HEK293 (cell line): ENCODE data around the gene MESD.

Experiments
- GFI1B ChIP-seq: fragments of 450-650 bp; formaldehyde crosslinking; IDR thresholded peaks from 2 replicates; pipeline ENCODE4 v1.5.1; 2016; ENCODE audit warnings: missing biosample characterization, missing genetic modification characterization
- GLI2 ChIP-seq: fragments of 450-650 bp; formaldehyde crosslinking; IDR thresholded peaks from 2 replicates; pipeline ENCODE4; 2017; ENCODE audit warnings: missing biosample characterization, missing genetic modification characterization, low read depth, borderline replicate concordance
- HOXA7 ChIP-seq: sonication (generic); formaldehyde crosslinking; IDR thresholded peaks from 2 replicates; pipeline ENCODE4 v1.8.1; 2022; ENCODE audit warnings: missing genetic modification reagents, borderline replicate concordance
- HOXD13 ChIP-seq: sonication (generic); formaldehyde crosslinking; IDR thresholded peaks from 2 replicates; pipeline ENCODE4 v1.8.0; 2022; ENCODE audit warnings: missing genetic modification reagents, borderline replicate concordance
- KLF10 ChIP-seq: fragments of 450-650 bp; IDR thresholded peaks from 2 replicates; pipeline ENCODE4 v1.5.1; 2018; ENCODE audit warnings: missing biosample characterization, mild to moderate bottlenecking, missing genetic modification characterization
- KLF8 ChIP-seq: fragments of 450-650 bp; formaldehyde crosslinking; IDR thresholded peaks from 2 replicates; pipeline ENCODE4 v1.5.1; 2016; ENCODE audit warnings: missing biosample characterization, missing genetic modification characterization
- MYNN ChIP-seq: fragments of 450-650 bp; formaldehyde crosslinking; IDR thresholded peaks from 2 replicates; pipeline ENCODE4 v1.5.1; 2016; ENCODE audit warnings: missing biosample characterization, missing genetic modification characterization, borderline replicate concordance
- MZF1 ChIP-seq: fragments of 450-650 bp; formaldehyde crosslinking; IDR thresholded peaks from 2 replicates; pipeline ENCODE4 v1.5.1; 2017; ENCODE audit warnings: missing biosample characterization, missing genetic modification characterization, borderline replicate concordance
- PRDM1 ChIP-seq: fragments of 450-650 bp; formaldehyde crosslinking; IDR thresholded peaks from 2 replicates; pipeline ENCODE4; 2016; ENCODE audit warnings: missing biosample characterization, missing genetic modification characterization
- ZBTB21 ChIP-seq: fragments of 450-650 bp; formaldehyde crosslinking; IDR thresholded peaks from 2 replicates; pipeline ENCODE4 v1.5.1; 2017; ENCODE audit warnings: missing biosample characterization, missing genetic modification characterization
- ZBTB7A ChIP-seq: fragments of 450-650 bp; formaldehyde crosslinking; IDR thresholded peaks from 2 replicates; pipeline ENCODE4 v1.5.1; 2016; ENCODE audit warnings: low read depth, missing biosample characterization, missing genetic modification characterization
- ZEB2 ChIP-seq: fragments of 450-650 bp; formaldehyde crosslinking; IDR thresholded peaks from 2 replicates; pipeline ENCODE4 v1.5.1; 2016; ENCODE audit warnings: missing biosample characterization, missing genetic modification characterization
- ZFHX2 ChIP-seq: fragments of 450-650 bp; formaldehyde crosslinking; conservative IDR thresholded peaks from 2 replicates; pipeline ENCODE4 v1.5.1; 2016; ENCODE audit warnings: missing biosample characterization, missing genetic modification characterization
- ZNF10 ChIP-seq: fragments of 450-650 bp; formaldehyde crosslinking; IDR thresholded peaks from 2 replicates; pipeline ENCODE4 v1.5.1; 2017; ENCODE audit warnings: missing biosample characterization, missing genetic modification characterization
- ZNF133 ChIP-seq: fragments of 450-650 bp; formaldehyde crosslinking; IDR thresholded peaks from 2 replicates; pipeline ENCODE4 v1.5.1; 2016; ENCODE audit warnings: missing biosample characterization, missing genetic modification characterization
- ZNF175 ChIP-seq: fragments of 450-650 bp; formaldehyde crosslinking; IDR thresholded peaks from 2 replicates; pipeline ENCODE4 v1.5.1; 2016; ENCODE audit warnings: missing biosample characterization, missing genetic modification characterization
- ZNF184 ChIP-seq: fragments of 450-650 bp; IDR thresholded peaks from 2 replicates; pipeline ENCODE4 v1.5.1; 2018; ENCODE audit warnings: missing biosample characterization, mild to moderate bottlenecking, missing genetic modification characterization
- ZNF19 ChIP-seq: fragments of 450-650 bp; formaldehyde crosslinking; IDR thresholded peaks from 2 replicates; pipeline ENCODE4; 2016; ENCODE audit warnings: missing biosample characterization, missing genetic modification characterization, low read depth
- ZNF2 ChIP-seq: fragments of 450-650 bp; formaldehyde crosslinking; IDR thresholded peaks from 2 replicates; pipeline ENCODE4 v1.5.1; 2016; ENCODE audit warnings: missing biosample characterization, missing genetic modification characterization
- ZNF239 ChIP-seq: fragments of 450-650 bp; formaldehyde crosslinking; IDR thresholded peaks from 2 replicates; pipeline ENCODE4 v1.5.1; 2016; ENCODE audit warnings: missing biosample characterization, missing genetic modification characterization
- ZNF266 ChIP-seq: fragments of 450-650 bp; formaldehyde crosslinking; IDR thresholded peaks from 2 replicates; pipeline ENCODE4 v1.5.1; 2016; ENCODE audit warnings: missing biosample characterization, missing genetic modification characterization, low read depth
- ZNF292 ChIP-seq: fragments of 450-650 bp; formaldehyde crosslinking; IDR thresholded peaks from 2 replicates; pipeline ENCODE4 v1.5.1; 2016; ENCODE audit warnings: low read depth, missing biosample characterization, missing genetic modification characterization, borderline replicate concordance
- ZNF354C ChIP-seq: fragments of 450-650 bp; formaldehyde crosslinking; IDR thresholded peaks from 2 replicates; pipeline ENCODE4 v1.5.1; 2016; ENCODE audit warnings: missing biosample characterization, missing genetic modification characterization, low read depth, borderline replicate concordance
- ZNF416 ChIP-seq: fragments of 450-650 bp; formaldehyde crosslinking; IDR thresholded peaks from 2 replicates; pipeline ENCODE4 v1.5.1; 2016; ENCODE audit warnings: missing biosample characterization, missing genetic modification characterization
- ZNF423 ChIP-seq: fragments of 450-650 bp; formaldehyde crosslinking; IDR thresholded peaks from 2 replicates; pipeline ENCODE4 v1.5.1; 2016; ENCODE audit warnings: missing biosample characterization, missing genetic modification characterization
- ZNF473 ChIP-seq: fragments of 450-650 bp; formaldehyde crosslinking; IDR thresholded peaks from 2 replicates; pipeline ENCODE4 v1.5.1; 2017; ENCODE audit warnings: missing biosample characterization, missing genetic modification characterization
- ZNF48 ChIP-seq: fragments of 450-650 bp; formaldehyde crosslinking; IDR thresholded peaks from 2 replicates; pipeline ENCODE4 v1.5.1; 2016; ENCODE audit warnings: missing biosample characterization, missing genetic modification characterization
- ZNF514 ChIP-seq: fragments of 450-650 bp; formaldehyde crosslinking; IDR thresholded peaks from 2 replicates; pipeline ENCODE4 v1.5.1; 2016; ENCODE audit warnings: missing biosample characterization, missing genetic modification characterization
- ZNF585B ChIP-seq: fragments of 450-650 bp; formaldehyde crosslinking; IDR thresholded peaks from 2 replicates; pipeline ENCODE4 v1.5.1; 2016; ENCODE audit warnings: missing biosample characterization, missing genetic modification characterization
- ZNF600 ChIP-seq: fragments of 450-650 bp; formaldehyde crosslinking; IDR thresholded peaks from 2 replicates; pipeline ENCODE4 v1.5.1; 2016; ENCODE audit warnings: missing biosample characterization, missing genetic modification characterization
- ZNF610 ChIP-seq: fragments of 450-650 bp; formaldehyde crosslinking; IDR thresholded peaks from 2 replicates; pipeline ENCODE4 v1.5.1; 2016; ENCODE audit warnings: missing biosample characterization, missing genetic modification characterization, borderline replicate concordance
- ZNF654 ChIP-seq: fragments of 450-650 bp; formaldehyde crosslinking; IDR thresholded peaks from 2 replicates; pipeline ENCODE4 v1.5.1; 2016; ENCODE audit warnings: low read depth, missing biosample characterization, missing genetic modification characterization
- ZNF664 ChIP-seq: fragments of 450-650 bp; formaldehyde crosslinking; IDR thresholded peaks from 2 replicates; pipeline ENCODE4 v1.5.1; 2016; ENCODE audit warnings: missing biosample characterization, missing genetic modification characterization
- ZNF791 ChIP-seq: fragments of 450-650 bp; formaldehyde crosslinking; IDR thresholded peaks from 2 replicates; pipeline ENCODE4 v1.5.1; 2016; ENCODE audit warnings: missing biosample characterization, missing genetic modification characterization
- ZNF843 ChIP-seq: fragments of 450-650 bp; formaldehyde crosslinking; IDR thresholded peaks from 2 replicates; pipeline ENCODE4 v1.5.1; 2016; ENCODE audit warnings: missing biosample characterization, missing genetic modification characterization
- TF ChIP-seq, protein P1 (sequence below): fragments of 450-650 bp; formaldehyde crosslinking; IDR thresholded peaks from 2 replicates; pipeline ENCODE4 v1.5.1; 2016; ENCODE audit warnings: missing biosample characterization, missing genetic modification characterization
- TF ChIP-seq, protein P2 (sequence below): fragments of 450-650 bp; formaldehyde crosslinking; IDR thresholded peaks from 2 replicates; pipeline ENCODE4 v1.5.1; 2017; ENCODE audit warnings: missing biosample characterization, missing genetic modification characterization
- TF ChIP-seq, protein P3 (sequence below): fragments of 450-650 bp; formaldehyde crosslinking; IDR thresholded peaks from 2 replicates; pipeline ENCODE4 v1.5.1; 2016; ENCODE audit warnings: missing biosample characterization, missing genetic modification characterization

The MESD gene

DNA sequence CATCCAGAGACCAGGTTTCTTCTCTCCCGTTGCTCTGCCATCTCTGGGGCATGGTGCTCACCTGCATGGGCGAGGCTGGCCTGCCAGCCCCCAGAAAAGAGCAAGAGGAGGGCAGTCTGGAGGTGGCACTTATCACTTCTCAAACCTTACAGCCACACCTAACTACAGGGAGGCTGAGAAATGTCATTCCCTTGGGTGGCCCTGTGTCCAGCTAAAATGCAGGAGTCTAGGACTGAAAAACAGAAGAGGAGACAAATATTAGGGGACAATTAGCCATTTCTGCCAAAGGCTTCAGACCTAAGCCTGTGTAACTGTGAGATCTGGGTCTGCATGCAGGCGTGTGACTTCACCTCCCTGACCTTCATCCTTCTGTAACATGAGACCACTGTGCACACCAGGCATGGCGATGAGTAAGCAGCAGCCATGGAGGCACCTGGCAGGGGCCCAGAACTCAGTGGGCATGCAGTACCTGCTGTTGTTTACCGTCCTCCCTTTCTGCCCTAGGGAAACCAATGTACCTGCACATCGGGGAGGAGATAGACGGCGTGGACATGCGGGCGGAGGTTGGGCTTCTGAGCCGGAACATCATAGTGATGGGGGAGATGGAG, 83.4 kb downstream of the MESD start (continued):
- TF ChIP-seq ZNF514 (tag by site-specific recombination) = no peak
- TF ChIP-seq GLI2 (tag by site-specific recombination) = no peak
- TF ChIP-seq ZNF175 = no peak
- no peak for TF ChIP-seq ZNF239 (tag by site-specific recombination)
- TF ChIP-seq ZNF266 (tag by site-specific recombination) = no peak
- TF ChIP-seq ZNF133 (tag by site-specific recombination) = no peak
- no peak for TF ChIP-seq MYNN
- no peak for TF ChIP-seq ZNF19 (tag by site-specific recombination)
- TF ChIP-seq KLF10 (tag by site-specific recombination) = no peak
- TF ChIP-seq GFI1B (tag by site-specific recombination) = no peak
- no peak for TF ChIP-seq MZF1 (tag by site-specific recombination)
- TF ChIP-seq, protein P1, sequence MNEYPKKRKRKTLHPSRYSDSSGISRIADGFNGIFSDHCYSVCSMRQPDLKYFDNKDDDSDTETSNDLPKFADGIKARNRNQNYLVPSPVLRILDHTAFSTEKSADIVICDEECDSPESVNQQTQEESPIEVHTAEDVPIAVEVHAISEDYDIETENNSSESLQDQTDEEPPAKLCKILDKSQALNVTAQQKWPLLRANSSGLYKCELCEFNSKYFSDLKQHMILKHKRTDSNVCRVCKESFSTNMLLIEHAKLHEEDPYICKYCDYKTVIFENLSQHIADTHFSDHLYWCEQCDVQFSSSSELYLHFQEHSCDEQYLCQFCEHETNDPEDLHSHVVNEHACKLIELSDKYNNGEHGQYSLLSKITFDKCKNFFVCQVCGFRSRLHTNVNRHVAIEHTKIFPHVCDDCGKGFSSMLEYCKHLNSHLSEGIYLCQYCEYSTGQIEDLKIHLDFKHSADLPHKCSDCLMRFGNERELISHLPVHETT (tag by site-specific recombination) = 0 out of 2 replicates have a peak, but pooled peaks have one; percentile 47
- TF ChIP-seq ZNF610 = no peak
- no peak for TF ChIP-seq ZBTB21
- TF ChIP-seq, protein P2, sequence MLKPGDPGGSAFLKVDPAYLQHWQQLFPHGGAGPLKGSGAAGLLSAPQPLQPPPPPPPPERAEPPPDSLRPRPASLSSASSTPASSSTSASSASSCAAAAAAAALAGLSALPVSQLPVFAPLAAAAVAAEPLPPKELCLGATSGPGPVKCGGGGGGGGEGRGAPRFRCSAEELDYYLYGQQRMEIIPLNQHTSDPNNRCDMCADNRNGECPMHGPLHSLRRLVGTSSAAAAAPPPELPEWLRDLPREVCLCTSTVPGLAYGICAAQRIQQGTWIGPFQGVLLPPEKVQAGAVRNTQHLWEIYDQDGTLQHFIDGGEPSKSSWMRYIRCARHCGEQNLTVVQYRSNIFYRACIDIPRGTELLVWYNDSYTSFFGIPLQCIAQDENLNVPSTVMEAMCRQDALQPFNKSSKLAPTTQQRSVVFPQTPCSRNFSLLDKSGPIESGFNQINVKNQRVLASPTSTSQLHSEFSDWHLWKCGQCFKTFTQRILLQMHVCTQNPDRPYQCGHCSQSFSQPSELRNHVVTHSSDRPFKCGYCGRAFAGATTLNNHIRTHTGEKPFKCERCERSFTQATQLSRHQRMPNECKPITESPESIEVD (tag by site-specific recombination) = no peak
- no peak for TF ChIP-seq ZNF2
- TF ChIP-seq PRDM1 (tag by site-specific recombination) = no peak
- TF ChIP-seq ZNF423 (tag by site-specific recombination) = no peak
- TF ChIP-seq ZBTB7A (tag by site-specific recombination) = no peak
- no peak for TF ChIP-seq HOXD13 (CRISPR knock-in tag)
- no peak for TF ChIP-seq ZEB2
- TF ChIP-seq ZNF600 (tag by site-specific recombination) = peak; percentile 62; the same call in 1 of the 2 replicates
- peak; percentile 6; the same call in 1 of the 2 replicates for TF ChIP-seq ZFHX2 (tag by site-specific recombination)
- TF ChIP-seq ZNF184 (tag by site-specific recombination) = no peak
- TF ChIP-seq ZNF654 (tag by site-specific recombination) = no peak
- TF ChIP-seq ZNF10 (tag by site-specific recombination) = peak; percentile 67; the same call in 1 of the 2 replicates
- no peak for TF ChIP-seq ZNF292 (tag by site-specific recombination)
- 0 out of 2 replicates have a peak, but pooled peaks have one; percentile 59 for TF ChIP-seq ZNF843
- TF ChIP-seq KLF8 (tag by site-specific recombination) = peak; percentile 67
- TF ChIP-seq ZNF473 = no peak
- TF ChIP-seq ZNF354C (tag by site-specific recombination) = no peak
- TF ChIP-seq ZNF585B (tag by site-specific recombination) = no peak
- TF ChIP-seq HOXA7 (CRISPR knock-in tag) = no peak
- no peak for TF ChIP-seq ZNF791 (tag by site-specific recombination)
- TF ChIP-seq, protein P3, sequence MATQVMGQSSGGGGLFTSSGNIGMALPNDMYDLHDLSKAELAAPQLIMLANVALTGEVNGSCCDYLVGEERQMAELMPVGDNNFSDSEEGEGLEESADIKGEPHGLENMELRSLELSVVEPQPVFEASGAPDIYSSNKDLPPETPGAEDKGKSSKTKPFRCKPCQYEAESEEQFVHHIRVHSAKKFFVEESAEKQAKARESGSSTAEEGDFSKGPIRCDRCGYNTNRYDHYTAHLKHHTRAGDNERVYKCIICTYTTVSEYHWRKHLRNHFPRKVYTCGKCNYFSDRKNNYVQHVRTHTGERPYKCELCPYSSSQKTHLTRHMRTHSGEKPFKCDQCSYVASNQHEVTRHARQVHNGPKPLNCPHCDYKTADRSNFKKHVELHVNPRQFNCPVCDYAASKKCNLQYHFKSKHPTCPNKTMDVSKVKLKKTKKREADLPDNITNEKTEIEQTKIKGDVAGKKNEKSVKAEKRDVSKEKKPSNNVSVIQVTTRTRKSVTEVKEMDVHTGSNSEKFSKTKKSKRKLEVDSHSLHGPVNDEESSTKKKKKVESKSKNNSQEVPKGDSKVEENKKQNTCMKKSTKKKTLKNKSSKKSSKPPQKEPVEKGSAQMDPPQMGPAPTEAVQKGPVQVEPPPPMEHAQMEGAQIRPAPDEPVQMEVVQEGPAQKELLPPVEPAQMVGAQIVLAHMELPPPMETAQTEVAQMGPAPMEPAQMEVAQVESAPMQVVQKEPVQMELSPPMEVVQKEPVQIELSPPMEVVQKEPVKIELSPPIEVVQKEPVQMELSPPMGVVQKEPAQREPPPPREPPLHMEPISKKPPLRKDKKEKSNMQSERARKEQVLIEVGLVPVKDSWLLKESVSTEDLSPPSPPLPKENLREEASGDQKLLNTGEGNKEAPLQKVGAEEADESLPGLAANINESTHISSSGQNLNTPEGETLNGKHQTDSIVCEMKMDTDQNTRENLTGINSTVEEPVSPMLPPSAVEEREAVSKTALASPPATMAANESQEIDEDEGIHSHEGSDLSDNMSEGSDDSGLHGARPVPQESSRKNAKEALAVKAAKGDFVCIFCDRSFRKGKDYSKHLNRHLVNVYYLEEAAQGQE (tag by site-specific recombination) = no peak
- TF ChIP-seq ZNF48 (tag by site-specific recombination) = no peak
- TF ChIP-seq ZNF416 (tag by site-specific recombination) = no peak
- TF ChIP-seq ZNF664 = no peak
